Measurements from ENCODE around the gene POLN.
"Not testable (repeated sequence)": the region's sequence is repeated elsewhere in the genome, so short reads cannot be mapped to it uniquely, and the experiment has no call there.

GRCh38 chr4:2161092-2161703 is 80.7 kb downstream of the POLN start:
- TF ChIP-seq CTCF, POLR2A (IDR thresholded peaks at IDR 0.05): not testable (repeated sequence)

Data from tibial nerve (tissue), 3 donors.